GM23338 (cell line): ENCODE data around the gene PFKFB1. TPM values are rescaled to one million over a fixed set of nuclear protein-coding genes. Genes with fewer than 3 reads are reported as not detected.

Source experiments
- ATAC-seq: fragments of 200-7000 bp; cut with Tn5 transposase; 3 replicates; pipeline ENCODE4 v1.9.1; 2020
- DNase-seq: peaks from one replicate; pipeline ENCODE4 v3.0.0-alpha.2; 2015; ENCODE audit warnings: low spot score
- H2AFZ ChIP-seq: fragments of 200-600 bp; sonication (generic); 2 replicates; pipeline ENCODE4 v1.8.0; 2016; ENCODE audit warnings: antibody characterized with exemption, mild to moderate bottlenecking, moderate library complexity
- H3F3A ChIP-seq: fragments of 200-600 bp; sonication (generic); replicated peaks from 2 replicates; pipeline ENCODE4 v1.8.0; 2017; ENCODE audit warnings: antibody characterized with exemption, mixed run types, low read depth
- H3K27ac ChIP-seq: fragments of 200-600 bp; sonication (generic); 2 replicates; pipeline ENCODE4 v1.6.1; 2016; ENCODE audit warnings: low read depth
- H3K27me3 ChIP-seq: fragments of 200-600 bp; sonication (generic); 2 replicates; pipeline ENCODE4 v1.8.0; 2016; ENCODE audit warnings: mild to moderate bottlenecking, mixed run types, moderate library complexity; ENCODE audit not compliant: insufficient read depth
- H3K36me3 ChIP-seq: fragments of 200-600 bp; sonication (generic); 2 replicates; pipeline ENCODE4 v1.8.0; 2016; ENCODE audit warnings: mild to moderate bottlenecking; ENCODE audit not compliant: insufficient read depth
- H3K4me1 ChIP-seq: fragments of 200-600 bp; sonication (generic); 2 replicates; pipeline ENCODE4 v1.8.0; 2016; ENCODE audit warnings: mild to moderate bottlenecking, moderate library complexity; ENCODE audit not compliant: insufficient read depth
- H3K4me2 ChIP-seq: fragments of 200-600 bp; sonication (generic); 2 replicates; pipeline ENCODE4 v1.7.1; 2017; ENCODE audit warnings: mixed run types
- H3K4me3 ChIP-seq: fragments of 200-600 bp; sonication (generic); 2 replicates; pipeline ENCODE4 v1.6.1; 2016; ENCODE audit warnings: mixed run types
- H3K79me2 ChIP-seq: fragments of 200-600 bp; sonication (generic); replicated peaks from 2 replicates; pipeline ENCODE4 v1.8.0; 2017; ENCODE audit warnings: mild to moderate bottlenecking; ENCODE audit not compliant: insufficient read depth
- H3K9me2 ChIP-seq: fragments of 200-600 bp; sonication (generic); 2 replicates; pipeline ENCODE4 v1.8.0; 2017; ENCODE audit not compliant: insufficient read depth
- H4K20me1 ChIP-seq: fragments of 200-600 bp; sonication (generic); replicated peaks from 2 replicates; pipeline ENCODE4 v1.8.0; 2017; ENCODE audit warnings: mild to moderate bottlenecking; ENCODE audit not compliant: insufficient read depth
- H3K27ac Mint-ChIP-seq: 2 replicates; pipeline ENCODE4 v1.8.0; 2020; ENCODE audit warnings: inconsistent platforms, mild to moderate bottlenecking, moderate library complexity, mixed read lengths
- H3K27me3 Mint-ChIP-seq: 3 replicates; pipeline ENCODE4 v1.8.0; 2022; ENCODE audit warnings: low read depth, mild to moderate bottlenecking, moderate library complexity, mixed read lengths, inconsistent platforms; ENCODE audit not compliant: insufficient read depth, poor library complexity
- H3K36me3 Mint-ChIP-seq: 3 replicates; pipeline ENCODE4 v1.8.0; 2021; ENCODE audit warnings: low read depth, mild to moderate bottlenecking, inconsistent platforms, moderate library complexity, mixed read lengths
- H3K4me1 Mint-ChIP-seq: 3 replicates; pipeline ENCODE4 v1.8.0; 2020; ENCODE audit warnings: mild to moderate bottlenecking, inconsistent platforms, mixed read lengths
- H3K4me3 Mint-ChIP-seq: 3 replicates; pipeline ENCODE4 v1.8.0; 2021; ENCODE audit warnings: moderate library complexity, mild to moderate bottlenecking, inconsistent platforms, mixed read lengths
- H3K9me3 Mint-ChIP-seq: 3 replicates; pipeline ENCODE4 v1.8.0; 2020; ENCODE audit warnings: moderate library complexity, mild to moderate bottlenecking, inconsistent platforms, mixed read lengths
- CTCF ChIP-seq, 2 experiments: fragments of 200-600 bp in 1 of 2; sonication (generic) in 1 of 2; conservative IDR thresholded peaks; 2 replicates each; pipeline versions ENCODE4 v1.5.1 to v1.6.1; 2016 to 2017; ENCODE audit warnings: antibody characterized with exemption in 2 of 2, low read depth in 2 of 2, mild to moderate bottlenecking in 2 of 2, moderate library complexity in 1 of 2
- ETS1 ChIP-seq: IDR thresholded peaks from 2 replicates; pipeline ENCODE4 v1.6.1; 2016; ENCODE audit warnings: antibody characterized with exemption
- EZH2 ChIP-seq: fragments of 200-600 bp; sonication (generic); IDR thresholded peaks from one replicate; pipeline ENCODE4 v1.8.0; 2017; ENCODE audit warnings: antibody characterized with exemption, mild to moderate bottlenecking, low read depth; ENCODE audit not compliant: unreplicated experiment
- NANOG ChIP-seq: IDR thresholded peaks from 2 replicates; pipeline ENCODE4 v1.6.1; 2016; ENCODE audit warnings: antibody characterized with exemption, borderline replicate concordance
- POLR2AphosphoS5 ChIP-seq: IDR thresholded peaks from 2 replicates; pipeline ENCODE4 v1.6.1; 2016; ENCODE audit warnings: antibody characterized with exemption, low read depth
- ZNF331 ChIP-seq: fragments of 250-450 bp; sonication (Bioruptor Pico); IDR thresholded peaks from 2 replicates; pipeline ENCODE4 v1.5.0; 2020; ENCODE audit warnings: low read depth, mild to moderate bottlenecking, moderate library complexity
- ZNF462 ChIP-seq: fragments of 250-450 bp; sonication (Bioruptor Pico); IDR thresholded peaks from 2 replicates; pipeline ENCODE4 v1.5.0; 2020; ENCODE audit warnings: mild to moderate bottlenecking, moderate library complexity
- polyA plus RNA-seq: library from polyadenylated mRNA; unstranded; fragments of >200 nt; fragmentation: Nextera tagmentation; extraction: Ambion mirVana; gene quantifications from 2 replicates; pipeline ENCODE4 v1.2.1, GENCODE V29; 2016
- total RNA-seq: library from RNA; depleted of rRNA; stranded (reverse); fragments of >200 nt; shearing (Covaris generic); gene quantifications from 2 replicates; pipeline ENCODE4 v1.2.3, GENCODE V29; 2014

Gene PFKFB1
- total and polyA plus RNA-seq, 2 experiments from 2014 or later, result not detected

- TF ChIP-seq ZNF462, result no peak
- TF ChIP-seq NANOG, result no peak
These were observed 59.1 kb downstream of the PFKFB1 start (continued) for GRCh38 chrX:54934890-54935289.

- H3K4me1 ChIP-seq, result no peaks in the 10 kb centered on the region
- H3K4me2 ChIP-seq, result no peak overlapping the region
- no peaks in the 10 kb centered on the region for H3K79me2 ChIP-seq
- no peaks in the 10 kb centered on the region for H3K27me3 Mint-ChIP-seq
- H4K20me1 ChIP-seq, result no peaks in the 10 kb centered on the region
- H3K27ac ChIP-seq, result no peak overlapping the region
- DNase-seq (no peak), ATAC-seq (no peak)
- H3K36me3 Mint-ChIP-seq, result peaks cover 12% of the 10 kb centered on the region
- no peak overlapping the region for H2AFZ ChIP-seq
- no peak overlapping the region for H3K4me3 ChIP-seq
- H3K27me3 ChIP-seq, result no peaks in the 10 kb centered on the region
- H3K4me1 Mint-ChIP-seq, result no peaks in the 10 kb centered on the region
- no peak overlapping the region for H3K4me3 Mint-ChIP-seq
- no peak overlapping the region for H3K27ac Mint-ChIP-seq
- no peaks in the 10 kb centered on the region for H3F3A ChIP-seq
- H3K9me2 ChIP-seq, result no peaks in the 10 kb centered on the region
- no peaks in the 10 kb centered on the region; the same call in 2 of the 3 replicates for H3K9me3 Mint-ChIP-seq
- H3K36me3 ChIP-seq, result no peaks in the 10 kb centered on the region
- TF ChIP-seq ZNF331 (CRISPR knock-in tag) (no peak), NANOG (no peak), POLR2AphosphoS5 (no peak), EZH2 (no peak), ZNF462 (no peak), ETS1 (no peak), CTCF (conservative IDR thresholded peaks at IDR 0.05; ENCODE audit: low read depth in 2 of 2) (no peak)
These were observed 59.9 kb downstream of the PFKFB1 start for GRCh38 chrX:54934058-54934457.
